Myocyte (in vitro differentiated cells): ENCODE measurements around the gene ATXN7L2. TPM values are rescaled to one million over a fixed set of nuclear protein-coding genes. Genes with fewer than 3 reads are reported as not detected.

ENCODE experiments used
- total RNA-seq: library from RNA; depleted of rRNA; stranded (reverse); fragments of >200 nt; gene quantifications from 2 replicates; pipeline ENCODE4 v1.2.3, GENCODE V29; 2014

ATXN7L2 gene
- total RNA-seq, 1 donor from 2014 or later = 6.7 TPM

Other genes starting within 250 kb of the ATXN7L2 start
- gene CELSR2, start 234.4 kb upstream of the ATXN7L2 start, total RNA-seq = 0.31 and 0.43 TPM in 2 replicates
- 3.6 and 4.0 TPM in 2 replicates for gene PSRC1, start 200.8 kb upstream of the ATXN7L2 start, total RNA-seq
- 1.1 TPM in 1 of 2 replicates, not detected in the other for gene MYBPHL, start 176.9 kb upstream of the ATXN7L2 start, total RNA-seq
- gene SORT1, start 86.0 kb upstream of the ATXN7L2 start, total RNA-seq = 61.8 and 69.7 TPM in 2 replicates
- 58.4 and 72.8 TPM in 2 replicates for gene PSMA5, start 57.5 kb upstream of the ATXN7L2 start, total RNA-seq
- 14.7 and 15.8 TPM in 2 replicates for gene SYPL2, start 17.4 kb upstream of the ATXN7L2 start, total RNA-seq
- gene CYB561D1, start 10.2 kb downstream of the ATXN7L2 start, total RNA-seq = 3.9 and 6.1 TPM in 2 replicates
- gene AMIGO1, start 25.8 kb downstream of the ATXN7L2 start, total RNA-seq = 0.37 and 0.42 TPM in 2 replicates
- 0.13 and 0.21 TPM in 2 replicates for gene GPR61, start 56.0 kb downstream of the ATXN7L2 start, total RNA-seq
- 6.0 and 6.6 TPM in 2 replicates for gene GNAI3, start 64.7 kb downstream of the ATXN7L2 start, total RNA-seq
- gene GNAT2, start 135.7 kb downstream of the ATXN7L2 start, total RNA-seq = 0.13 TPM in 1 of 2 replicates, not detected in the other
- gene AMPD2, start 135.9 kb downstream of the ATXN7L2 start, total RNA-seq = 54.9 and 60.4 TPM in 2 replicates
- 5.5 and 5.8 TPM in 2 replicates for gene GSTM4, start 172.2 kb downstream of the ATXN7L2 start, total RNA-seq
- 22.6 and 28.5 TPM in 2 replicates for gene GSTM2, start 184.2 kb downstream of the ATXN7L2 start, total RNA-seq
- gene GSTM1, start 203.9 kb downstream of the ATXN7L2 start, total RNA-seq = 0.48 and 0.83 TPM in 2 replicates
- gene GSTM5, start 228.3 kb downstream of the ATXN7L2 start, total RNA-seq = not detected in 2 replicates